Activated T-helper 17 cell treated with anti-CD3 and anti-CD28 coated beads, Interleukin-2, amount 50 U/mL, for 72 hours (primary cell): ENCODE results near the gene MPHOSPH6. TPM values are rescaled to one million over a fixed set of nuclear protein-coding genes. Genes with fewer than 3 reads are reported as not detected.
"Not testable (repeated sequence)": the region's sequence is repeated elsewhere in the genome, so short reads cannot be mapped to it uniquely, and the experiment has no call there.

Experiments used
- ATAC-seq: fragments of 150-1000 bp; cut with Tn5 transposase; replicated peaks from 2 replicates; pipeline ENCODE4 v1.10.0; 2021; ENCODE audit warnings: mild to moderate bottlenecking, moderate library complexity
- H3K27ac Mint-ChIP-seq: one replicate; pipeline ENCODE4 v1.8.0; 2022; ENCODE audit warnings: mixed read lengths
- H3K27me3 Mint-ChIP-seq: one replicate; pipeline ENCODE4 v1.8.0; 2022; ENCODE audit warnings: mixed read lengths
- H3K36me3 Mint-ChIP-seq: one replicate; pipeline ENCODE4 v1.8.0; 2022; ENCODE audit warnings: low read depth, mild to moderate bottlenecking, mixed read lengths
- H3K4me1 Mint-ChIP-seq: one replicate; pipeline ENCODE4 v1.8.0; 2022; ENCODE audit warnings: mixed read lengths
- H3K4me3 Mint-ChIP-seq: one replicate; pipeline ENCODE4 v1.8.0; 2022; ENCODE audit warnings: mild to moderate bottlenecking, mixed read lengths
- H3K9me3 Mint-ChIP-seq: one replicate; pipeline ENCODE4 v1.8.0; 2022; ENCODE audit warnings: mixed read lengths
- total RNA-seq, 2 donors: library from RNA; stranded (reverse); gene quantifications; one replicate each; pipeline ENCODE4 v1.2.3, GENCODE V29; 2022

MPHOSPH6 gene
- total RNA-seq, 2 donors from 2014 or later: 31.9 to 41.0 TPM

- Mint-ChIP-seq H3K36me3 (peaks cover 88% of the 10 kb centered on the region), H3K27me3 (no peaks in the 10 kb centered on the region), H3K4me1 (peaks cover 5% of the 10 kb centered on the region), H3K27ac (peak overlapping the region; percentile 35), H3K4me3 (no peak overlapping the region), H3K9me3 (no peaks in the 10 kb centered on the region)
- ATAC-seq: no peak
These were observed 19.5 kb downstream of the MPHOSPH6 start for GRCh38 chr16:82150549-82150948.

GRCh38 chr16:82149536-82149935 lies 20.5 kb downstream of the MPHOSPH6 start:
- Mint-ChIP-seq H3K36me3 (peaks cover 81% of the 10 kb centered on the region), H3K27ac (no peak overlapping the region), H3K4me3 (no peak overlapping the region), H3K27me3 (no peaks in the 10 kb centered on the region), H3K4me1 (peaks cover 5% of the 10 kb centered on the region), H3K9me3 (no peaks in the 10 kb centered on the region)
- no peak for ATAC-seq

GRCh38 chr16:82147546-82147945 lies 22.5 kb downstream of the MPHOSPH6 start:
- H3K4me1 Mint-ChIP-seq: no peaks in the 10 kb centered on the region
- H3K27ac Mint-ChIP-seq: no peak overlapping the region
- peaks cover 68% of the 10 kb centered on the region for H3K36me3 Mint-ChIP-seq
- no peaks in the 10 kb centered on the region for H3K9me3 Mint-ChIP-seq
- no peak overlapping the region for H3K4me3 Mint-ChIP-seq
- ATAC-seq: no peak
- H3K27me3 Mint-ChIP-seq: no peaks in the 10 kb centered on the region

- Mint-ChIP-seq H3K9me3 (no peaks in the 10 kb centered on the region), H3K27me3 (no peaks in the 10 kb centered on the region), H3K4me3 (no peak overlapping the region), H3K4me1 (no peaks in the 10 kb centered on the region), H3K27ac (no peak overlapping the region), H3K36me3 (peaks cover 64% of the 10 kb centered on the region)
- ATAC-seq: no peak
These were observed 23.1 kb downstream of the MPHOSPH6 start for GRCh38 chr16:82146957-82147356.

- no peak overlapping the region for H3K4me3 Mint-ChIP-seq
- ATAC-seq: no peak
- H3K9me3 Mint-ChIP-seq: no peaks in the 10 kb centered on the region
- no peaks in the 10 kb centered on the region for H3K27me3 Mint-ChIP-seq
- H3K36me3 Mint-ChIP-seq: peaks cover 60% of the 10 kb centered on the region
- no peak overlapping the region for H3K27ac Mint-ChIP-seq
- no peaks in the 10 kb centered on the region for H3K4me1 Mint-ChIP-seq
These were observed 23.5 kb downstream of the MPHOSPH6 start for GRCh38 chr16:82146556-82146955.

GRCh38 chr16:82139286-82139571 lies 30.8 kb downstream of the MPHOSPH6 start:
- H3K36me3 Mint-ChIP-seq: peaks cover 13% of the 10 kb centered on the region
- not testable (repeated sequence) for H3K4me3 Mint-ChIP-seq, H3K27me3 Mint-ChIP-seq, H3K9me3 Mint-ChIP-seq, H3K27ac Mint-ChIP-seq, ATAC-seq, H3K4me1 Mint-ChIP-seq

GRCh38 chr16:82138478-82139285 lies 31.3 kb downstream of the MPHOSPH6 start:
- Mint-ChIP-seq H3K4me3 (no peak overlapping the region), H3K27ac (no peak overlapping the region)
- no peak for ATAC-seq

GRCh38 chr16:82137822-82138167 lies 32.2 kb downstream of the MPHOSPH6 start:
- H3K27ac Mint-ChIP-seq: no peak overlapping the region
- H3K9me3 Mint-ChIP-seq: no peaks in the 10 kb centered on the region
- H3K4me1 Mint-ChIP-seq: no peaks in the 10 kb centered on the region
- H3K27me3 Mint-ChIP-seq: no peaks in the 10 kb centered on the region
- peaks cover 9% of the 10 kb centered on the region for H3K36me3 Mint-ChIP-seq
- H3K4me3 Mint-ChIP-seq: no peak overlapping the region
- no peak for ATAC-seq

More at GRCh38 chr16:82138478-82139285, 31.3 kb downstream of the MPHOSPH6 start:
- Mint-ChIP-seq H3K36me3 (peaks cover 13% of the 10 kb centered on the region), H3K4me1 (no peaks in the 10 kb centered on the region), H3K9me3 (no peaks in the 10 kb centered on the region), H3K27me3 (no peaks in the 10 kb centered on the region)

- ATAC-seq: no peak
- no peak overlapping the region for H3K27ac Mint-ChIP-seq
- no peaks in the 10 kb centered on the region for H3K9me3 Mint-ChIP-seq
- peaks cover 8% of the 10 kb centered on the region for H3K36me3 Mint-ChIP-seq
- H3K4me3 Mint-ChIP-seq: no peak overlapping the region
- H3K4me1 Mint-ChIP-seq: no peaks in the 10 kb centered on the region
- H3K27me3 Mint-ChIP-seq: no peaks in the 10 kb centered on the region
These were observed 32.8 kb downstream of the MPHOSPH6 start for GRCh38 chr16:82136956-82137821.

- Mint-ChIP-seq H3K36me3 (peaks cover 8% of the 10 kb centered on the region), H3K4me1 (no peaks in the 10 kb centered on the region), H3K9me3 (no peaks in the 10 kb centered on the region), H3K27ac (no peak overlapping the region), H3K4me3 (no peak overlapping the region), H3K27me3 (no peaks in the 10 kb centered on the region)
- ATAC-seq: no peak
These were observed 34.2 kb downstream of the MPHOSPH6 start for GRCh38 chr16:82135844-82136243.

GRCh38 chr16:82134846-82135245 lies 35.2 kb downstream of the MPHOSPH6 start:
- ATAC-seq: no peak
- H3K4me1 Mint-ChIP-seq: no peaks in the 10 kb centered on the region
- no peaks in the 10 kb centered on the region for H3K27me3 Mint-ChIP-seq
- H3K36me3 Mint-ChIP-seq: peaks cover 8% of the 10 kb centered on the region
- H3K27ac Mint-ChIP-seq: no peak overlapping the region
- H3K9me3 Mint-ChIP-seq: no peaks in the 10 kb centered on the region
- no peak overlapping the region for H3K4me3 Mint-ChIP-seq

GRCh38 chr16:82133798-82134197 lies 36.2 kb downstream of the MPHOSPH6 start:
- ATAC-seq: peak; percentile 92
- Mint-ChIP-seq H3K27ac (no peak overlapping the region), H3K4me3 (peak overlapping the region; percentile 52)

GRCh38 chr16:82129881-82130280 lies 40.1 kb downstream of the MPHOSPH6 start:
- Mint-ChIP-seq H3K27ac (no peak overlapping the region), H3K4me3 (no peak overlapping the region), H3K27me3 (peaks cover 4% of the 10 kb centered on the region), H3K4me1 (no peaks in the 10 kb centered on the region), H3K9me3 (peaks cover 4% of the 10 kb centered on the region), H3K36me3 (no peaks in the 10 kb centered on the region)
- ATAC-seq: no peak

More at GRCh38 chr16:82133798-82134197, 36.2 kb downstream of the MPHOSPH6 start:
- H3K36me3 Mint-ChIP-seq: peaks cover 4% of the 10 kb centered on the region
- no peaks in the 10 kb centered on the region for H3K27me3 Mint-ChIP-seq
- no peaks in the 10 kb centered on the region for H3K9me3 Mint-ChIP-seq
- H3K4me1 Mint-ChIP-seq: no peaks in the 10 kb centered on the region

- Mint-ChIP-seq H3K4me1 (no peaks in the 10 kb centered on the region), H3K36me3 (no peaks in the 10 kb centered on the region), H3K4me3 (no peak overlapping the region), H3K27me3 (peaks cover 4% of the 10 kb centered on the region), H3K9me3 (peaks cover 4% of the 10 kb centered on the region), H3K27ac (no peak overlapping the region)
- ATAC-seq: no peak
These were observed 45.4 kb downstream of the MPHOSPH6 start for GRCh38 chr16:82124651-82125050.

GRCh38 chr16:82119405-82119804 lies 50.6 kb downstream of the MPHOSPH6 start:
- Mint-ChIP-seq H3K9me3 (no peaks in the 10 kb centered on the region), H3K36me3 (no peaks in the 10 kb centered on the region), H3K27me3 (no peaks in the 10 kb centered on the region), H3K4me3 (no peak overlapping the region), H3K4me1 (no peaks in the 10 kb centered on the region), H3K27ac (no peak overlapping the region)
- no peak for ATAC-seq
